Esophagus (tissue), 2 donors: Measurements from ENCODE around the gene MCC. TPM values are rescaled to one million over a fixed set of nuclear protein-coding genes. Genes with fewer than 3 reads are reported as not detected.

Experiments used
- H3K27ac ChIP-seq, 2 donors: one replicate each; pipeline ENCODE4 v1.5.1; 2013; ENCODE audit warnings: low read depth in 2 of 2, mild to moderate bottlenecking in 2 of 2, inconsistent platforms in 1 of 2, low read length in 1 of 2, moderate library complexity in 1 of 2
- H3K27me3 ChIP-seq, 2 donors: one replicate each; pipeline ENCODE4 v1.6.1; 2013; ENCODE audit warnings: low read length in 2 of 2, control low read depth in 1 of 2, mild to moderate bottlenecking in 1 of 2; ENCODE audit not compliant: insufficient read depth in 2 of 2, control insufficient read depth in 1 of 2
- H3K36me3 ChIP-seq, 2 donors: one replicate each; pipeline ENCODE4 v1.6.1; 2013; ENCODE audit warnings: low read length in 1 of 2; ENCODE audit not compliant: control insufficient read depth in 2 of 2, insufficient read depth in 2 of 2
- H3K4me1 ChIP-seq, 2 donors: one replicate each; pipeline ENCODE4 v1.6.1; 2013; ENCODE audit warnings: low read length in 1 of 2; ENCODE audit not compliant: control insufficient read depth in 2 of 2, insufficient read depth in 2 of 2
- H3K4me3 ChIP-seq, 2 donors: one replicate each; pipeline ENCODE4 v1.5.1; 2013; ENCODE audit warnings: low read length in 2 of 2, mild to moderate bottlenecking in 2 of 2, low read depth in 1 of 2, moderate library complexity in 1 of 2
- H3K9me3 ChIP-seq, 2 donors: one replicate each; pipeline ENCODE4 v1.6.1; 2013; ENCODE audit warnings: mild to moderate bottlenecking in 2 of 2, low read depth in 1 of 2, low read length in 1 of 2, moderate library complexity in 1 of 2; ENCODE audit not compliant: control insufficient read depth in 2 of 2, insufficient read depth in 1 of 2
- WGBS, 2 donors: extraction: QIAGEN DNeasy Blood & Tissue Kit; methylation state at CpG; one replicate each; pipeline ENCODE4 v1.1.7; 2013; 5-methylcytosine and 5-hydroxymethylcytosine counted together
- polyA plus RNA-seq, 2 donors: library from polyadenylated mRNA; stranded (reverse); fragments of 200-250 nt; gene quantifications; one replicate each; pipeline ENCODE4 v1.2.3, GENCODE V29; 2013
- donor health status: healthy with polysubstance abuse.
- donor health status: Bipolar disorder and iron deficiency.

Gene MCC
- polyA plus RNA-seq, 2 donors, result 7.2 to 8.3 TPM

- H3K4me3 ChIP-seq, result peak overlapping the region; percentile 22 to 40
- peak overlapping the region; percentile 69 to 86 for H3K27ac ChIP-seq
- no peaks in the 10 kb centered on the region for H3K27me3 ChIP-seq
- no peaks in the 10 kb centered on the region for H3K36me3 ChIP-seq
- H3K4me1 ChIP-seq, result peaks cover 6 to 10% of the 10 kb centered on the region in 2 donors
- WGBS, 2 donors, result 47% methylated on average over 27 of the region's 27 CpGs
- H3K9me3 ChIP-seq, result no peaks in the 10 kb centered on the region
Measured at GRCh38 chr5:113202746-113203716, 285.2 kb downstream of the MCC start.

GRCh38 chr5:113202287-113202686, 286.0 kb downstream of the MCC start:
- Histone ChIP-seq H3K36me3 (peaks cover 0 to 3% of the 10 kb centered on the region in 2 donors), H3K4me3 (no peak overlapping the region), H3K9me3 (no peaks in the 10 kb centered on the region), H3K27ac (peak overlapping the region in 1 of 2 donors; percentile 16), H3K4me1 (peaks cover 6 to 10% of the 10 kb centered on the region in 2 donors), H3K27me3 (no peaks in the 10 kb centered on the region)
- 93% methylated on average over 8 of the region's 8 CpGs for WGBS, 2 donors

GRCh38 chr5:113201715-113202114, 286.5 kb downstream of the MCC start:
- Histone ChIP-seq H3K36me3 (peaks cover 0 to 3% of the 10 kb centered on the region in 2 donors), H3K27me3 (no peaks in the 10 kb centered on the region), H3K4me1 (peaks cover 6 to 10% of the 10 kb centered on the region in 2 donors), H3K4me3 (no peak overlapping the region), H3K27ac (peak overlapping the region in 1 of 2 donors; percentile 36), H3K9me3 (no peaks in the 10 kb centered on the region)
- 78 to 82% methylated on average over 5 of the region's 5 CpGs for WGBS, 2 donors

DNA sequence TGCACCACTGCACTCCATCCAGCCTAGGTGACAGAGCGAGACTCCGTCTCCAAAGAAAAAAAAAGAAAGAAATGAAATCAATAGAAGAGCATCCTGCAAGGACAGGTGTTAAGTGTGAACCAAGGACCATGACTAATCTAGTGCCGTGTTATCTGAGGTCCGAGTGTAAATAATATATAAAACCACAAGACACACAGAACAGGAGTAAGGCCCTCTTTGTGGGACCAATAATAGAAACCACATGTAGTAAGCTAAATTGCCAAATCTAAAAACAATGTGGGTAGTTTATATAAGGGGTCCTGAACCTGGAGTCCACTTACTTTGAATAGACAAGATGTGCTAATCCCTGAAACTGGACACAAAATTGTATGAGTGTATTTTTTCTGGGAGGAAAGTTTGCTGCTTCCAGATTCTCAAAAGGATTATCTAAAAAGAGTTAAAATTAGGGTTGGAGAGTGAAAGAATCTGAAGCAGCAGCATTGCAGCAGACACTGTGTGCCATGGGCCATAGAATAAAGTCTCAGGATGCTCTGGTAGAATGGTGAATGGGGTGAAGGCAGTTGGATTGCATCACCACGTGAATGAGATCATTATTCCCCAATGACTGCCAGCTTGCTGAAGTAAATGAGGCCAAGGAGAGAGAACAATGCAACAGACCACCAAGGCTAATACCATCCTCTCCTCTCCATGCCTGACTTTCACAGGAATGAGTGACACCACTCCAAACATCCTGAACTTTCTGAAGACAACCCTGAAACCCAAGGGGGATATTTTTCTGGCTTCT, 288.9 kb downstream of the MCC start:
- no peaks in the 10 kb centered on the region for H3K27me3 ChIP-seq
- H3K9me3 ChIP-seq, result no peaks in the 10 kb centered on the region
- H3K36me3 ChIP-seq, result peaks cover 0 to 5% of the 10 kb centered on the region in 2 donors
- whole genome bisulfite sequencing, 2 donors, result 77 to 79% methylated on average over 5 of the region's 5 CpGs
- H3K4me3 ChIP-seq, result no peak overlapping the region
- H3K27ac ChIP-seq, result no peak overlapping the region
- H3K4me1 ChIP-seq, result peaks cover 3 to 5% of the 10 kb centered on the region in 2 donors

GRCh38 chr5:113197456-113198200, 290.6 kb downstream of the MCC start:
- WGBS, 2 donors, result 89 to 92% methylated on average over 7 of the region's 7 CpGs

GRCh38 chr5:113195771-113196170, 292.5 kb downstream of the MCC start:
- H3K4me3 ChIP-seq, result no peak overlapping the region
- WGBS, 2 donors, result 80 to 87% methylated on average over 4 of the region's 4 CpGs
- no peaks in the 10 kb centered on the region for H3K27me3 ChIP-seq
- no peak overlapping the region for H3K27ac ChIP-seq
- H3K9me3 ChIP-seq, result no peaks in the 10 kb centered on the region
- peaks cover 0 to 3% of the 10 kb centered on the region in 2 donors for H3K4me1 ChIP-seq
- H3K36me3 ChIP-seq, result peaks cover 0 to 5% of the 10 kb centered on the region in 2 donors

More at GRCh38 chr5:113197456-113198200, 290.6 kb downstream of the MCC start:
- no peaks in the 10 kb centered on the region for H3K27me3 ChIP-seq
- peaks cover 0 to 5% of the 10 kb centered on the region in 2 donors for H3K36me3 ChIP-seq
- no peaks in the 10 kb centered on the region for H3K9me3 ChIP-seq
- peaks cover 0 to 5% of the 10 kb centered on the region in 2 donors for H3K4me1 ChIP-seq
- H3K27ac ChIP-seq, result no peak overlapping the region
- no peak overlapping the region for H3K4me3 ChIP-seq

DNA sequence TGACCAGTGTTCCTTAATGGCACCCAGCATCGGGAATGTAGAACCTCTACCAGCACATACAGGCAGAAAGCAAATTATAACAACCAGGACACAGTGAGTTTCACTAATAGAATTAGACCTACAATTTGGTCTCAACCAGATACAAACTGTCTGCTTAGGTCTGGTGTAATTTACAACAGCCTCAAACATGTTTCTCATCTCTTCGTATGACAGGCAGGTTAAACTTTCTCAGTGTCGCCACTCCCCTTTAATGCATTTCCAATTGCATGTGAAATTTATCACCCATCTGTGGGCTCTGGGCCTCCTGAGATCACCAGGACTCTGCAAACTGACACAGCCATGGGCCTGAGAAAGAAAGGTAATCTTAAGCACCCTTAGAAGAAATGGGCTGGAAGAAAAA, 293.0 kb downstream of the MCC start:
- Histone ChIP-seq H3K4me3 (no peak overlapping the region), H3K27me3 (no peaks in the 10 kb centered on the region), H3K27ac (no peak overlapping the region), H3K4me1 (peaks cover 0 to 6% of the 10 kb centered on the region in 2 donors), H3K9me3 (no peaks in the 10 kb centered on the region), H3K36me3 (peaks cover 0 to 5% of the 10 kb centered on the region in 2 donors)
- 92 to 93% methylated on average over 3 of the region's 3 CpGs for WGBS, 2 donors

DNA sequence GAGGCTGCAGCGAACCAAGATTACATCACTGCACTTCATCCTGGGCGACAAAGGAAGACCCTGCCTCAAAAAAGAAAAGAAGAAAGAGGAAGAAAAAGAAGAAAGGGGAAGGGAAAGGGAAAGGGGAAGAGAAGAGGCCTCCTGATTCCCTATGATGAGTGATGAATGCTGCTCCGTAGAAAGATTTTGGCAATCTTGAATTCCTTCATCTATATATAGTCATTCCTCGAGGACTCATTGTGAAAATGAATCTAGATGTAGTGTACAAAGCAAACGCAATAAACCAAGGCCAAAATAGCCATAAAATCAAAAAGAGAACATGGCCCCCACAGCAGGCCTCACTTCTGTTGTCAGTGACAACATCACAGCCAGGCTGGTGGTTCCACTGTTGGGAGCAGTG, 293.7 kb downstream of the MCC start:
- H3K27ac ChIP-seq, result no peak overlapping the region

GRCh38 chr5:113194125-113194524, 294.1 kb downstream of the MCC start:
- H3K27me3 ChIP-seq, result no peaks in the 10 kb centered on the region
- H3K9me3 ChIP-seq, result no peaks in the 10 kb centered on the region
- H3K4me1 ChIP-seq, result peaks cover 3 to 5% of the 10 kb centered on the region in 2 donors
- H3K36me3 ChIP-seq, result peaks cover 0 to 5% of the 10 kb centered on the region in 2 donors
- H3K4me3 ChIP-seq, result no peak overlapping the region
- WGBS, 2 donors, result 94 to 95% methylated on average over 6 of the region's 6 CpGs
- H3K27ac ChIP-seq, result no peak overlapping the region

More for the DNA sequence above, 293.7 kb downstream of the MCC start:
- Histone ChIP-seq H3K9me3 (no peaks in the 10 kb centered on the region), H3K4me1 (peaks cover 3 to 7% of the 10 kb centered on the region in 2 donors), H3K27me3 (no peaks in the 10 kb centered on the region), H3K4me3 (no peak overlapping the region), H3K36me3 (peaks cover 0 to 5% of the 10 kb centered on the region in 2 donors)
- 80 to 86% methylated on average over 5 of the region's 5 CpGs for WGBS, 2 donors
